Panc1 (cell line): ENCODE results near the gene MARCHF3.

Experiments
- CTCF ChIP-seq: fragments of 450-650 bp; IDR thresholded peaks from 2 replicates; pipeline ENCODE4 v1.5.1; 2017; ENCODE audit warnings: mild to moderate bottlenecking
- POLR2AphosphoS5 ChIP-seq: IDR thresholded peaks from 2 replicates; pipeline ENCODE4 v1.6.1; 2012; ENCODE audit warnings: mild to moderate bottlenecking, low read depth, low read length, moderate library complexity
- REST ChIP-seq, 2 experiments: IDR thresholded peaks; 2 replicates each; pipeline ENCODE4 v1.6.1; 2011 to 2012; ENCODE audit warnings: low read depth in 2 of 2, control low read depth in 1 of 2, low read length in 1 of 2, mild to moderate bottlenecking in 1 of 2, moderate library complexity in 1 of 2; ENCODE audit not compliant: insufficient read depth in 1 of 2
- SIN3A ChIP-seq: IDR thresholded peaks from 2 replicates; pipeline ENCODE4 v1.6.1; 2012; ENCODE audit warnings: low read depth, mild to moderate bottlenecking, low read length, moderate library complexity, borderline replicate concordance; ENCODE audit not compliant: insufficient read depth
- TCF7L2 ChIP-seq: IDR thresholded peaks from 2 replicates; pipeline ENCODE4 v1.6.1; 2011; ENCODE audit warnings: mild to moderate bottlenecking, low read depth, low read length, inconsistent platforms

- TF ChIP-seq CTCF, result no peak
- TF ChIP-seq POLR2AphosphoS5, result no peak
- TF ChIP-seq TCF7L2, result no peak
- TF ChIP-seq SIN3A, result no peak
- TF ChIP-seq REST (IDR thresholded peaks at IDR 0.05; ENCODE audit: insufficient read depth in 1 of 2, low read depth in 2 of 2, low read length in 1 of 2), result no peak
These were observed 44.1 kb upstream of the MARCHF3 start for GRCh38 chr5:127074466-127074865.
